GM18520 (cell line): ENCODE data around the gene CPNE5.

ENCODE experiments used
- ATAC-seq: cut with Tn5 transposase; IDR thresholded peaks from one replicate; pipeline ENCODE4 v1.9.1; 2021; ENCODE audit not compliant: unreplicated experiment

CPNE5 gene

DNA sequence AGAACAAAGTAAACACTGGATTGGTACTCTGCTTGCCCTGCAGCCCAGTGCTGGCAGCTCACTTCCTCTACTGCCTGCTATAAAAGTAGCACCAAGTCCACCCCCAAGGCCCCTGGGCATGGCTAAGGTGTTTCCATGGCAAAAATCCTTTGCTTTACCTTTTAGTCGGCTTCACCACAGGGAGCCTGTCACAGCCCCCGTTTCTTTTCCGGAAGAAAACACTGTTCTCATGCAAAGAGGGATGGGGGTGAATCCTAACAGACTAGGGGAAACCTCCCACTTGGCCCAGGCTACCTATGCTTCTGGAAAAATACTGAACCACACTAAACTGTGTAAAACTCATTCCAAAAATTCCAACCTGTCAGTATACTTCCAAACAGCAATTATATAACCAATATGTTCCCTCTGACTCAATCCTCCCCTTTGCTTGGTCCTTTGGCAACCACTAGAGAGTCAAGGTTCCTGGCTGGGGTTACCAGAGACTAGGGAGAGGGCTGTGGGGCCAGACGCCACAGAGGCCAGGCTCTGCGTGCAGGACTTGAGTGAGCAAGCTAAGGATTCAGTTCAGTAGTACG lies 19.2 kb upstream of the CPNE5 start:
- no peak for ATAC-seq

DNA sequence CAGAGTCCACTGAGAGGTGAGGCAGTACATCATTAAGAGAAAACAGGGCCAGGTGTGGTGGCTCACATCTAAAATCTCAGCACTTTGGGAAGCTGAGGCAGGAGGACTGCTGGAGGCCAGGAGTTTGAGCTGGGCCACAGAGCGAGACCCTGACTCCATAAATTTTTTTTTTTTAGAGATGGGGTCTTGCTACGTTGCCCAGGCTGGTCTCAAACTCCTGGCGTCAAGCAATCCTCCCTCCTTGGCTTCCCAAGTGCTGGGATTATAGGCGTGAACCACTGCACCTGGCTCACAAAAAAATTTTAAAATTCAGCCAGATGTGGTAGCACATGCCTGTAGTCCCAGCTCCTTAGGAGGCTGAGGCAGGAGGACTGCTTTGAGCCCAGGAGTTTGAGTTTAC lies 18.1 kb upstream of the CPNE5 start:
- ATAC-seq: no peak

DNA sequence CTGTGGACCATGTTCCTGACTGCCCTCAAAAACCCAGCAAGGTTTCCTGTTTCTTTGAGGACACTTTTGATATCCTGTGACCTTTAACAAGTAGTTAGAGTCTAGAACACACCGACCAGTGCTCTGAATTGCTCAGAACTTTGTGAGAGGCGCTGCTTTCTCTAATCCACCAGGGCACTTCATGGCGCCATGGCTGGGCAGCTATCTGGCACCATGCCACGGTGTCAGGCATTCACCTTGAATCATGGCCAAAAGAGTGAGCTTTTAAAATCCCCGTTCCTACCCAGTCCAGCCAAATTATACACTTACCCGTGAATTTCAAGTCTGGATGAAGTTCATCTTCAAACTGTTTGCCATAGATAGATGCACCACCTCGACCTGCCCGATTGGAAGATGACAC lies 17.0 kb upstream of the CPNE5 start:
- ATAC-seq: no peak

DNA sequence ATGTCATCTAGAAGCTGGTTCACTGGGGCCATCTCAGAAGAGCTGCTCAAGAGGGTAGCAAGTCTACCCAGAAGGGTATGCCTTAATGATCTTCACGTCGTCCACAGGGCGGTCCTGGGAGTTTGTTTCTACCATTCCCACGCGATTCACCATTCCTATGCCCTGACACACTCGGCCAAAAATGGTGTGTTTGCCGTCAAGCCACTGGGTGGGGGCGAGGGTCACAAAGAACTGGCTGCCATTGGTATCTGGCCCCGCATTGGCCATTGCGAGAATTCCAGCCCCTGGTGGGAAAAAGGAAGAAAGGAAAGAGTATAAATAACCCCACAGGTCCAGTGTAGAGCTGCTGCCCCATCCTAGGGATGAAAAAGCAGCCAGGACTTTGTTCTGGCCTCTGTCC lies 16.5 kb upstream of the CPNE5 start:
- ATAC-seq: no peak

DNA sequence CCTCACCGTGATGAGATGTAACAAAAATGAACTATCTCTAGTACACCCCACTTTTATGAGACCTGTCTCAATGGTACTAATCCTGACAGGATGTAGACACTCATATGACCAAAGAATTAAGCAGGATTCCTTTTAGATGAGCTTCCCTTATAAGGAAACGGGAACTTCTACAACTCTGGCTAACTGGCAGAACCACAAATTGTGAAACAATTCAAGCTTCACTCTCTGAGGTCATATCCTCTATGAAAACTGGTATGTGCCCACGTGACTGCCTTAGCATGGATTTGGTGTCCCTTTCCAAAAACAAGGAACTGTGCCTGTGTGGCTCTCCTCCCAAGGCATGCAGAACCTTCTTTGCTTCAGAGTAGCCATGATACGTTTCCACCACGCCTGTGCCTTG lies 14.1 kb upstream of the CPNE5 start:
- ATAC-seq: no peak

DNA sequence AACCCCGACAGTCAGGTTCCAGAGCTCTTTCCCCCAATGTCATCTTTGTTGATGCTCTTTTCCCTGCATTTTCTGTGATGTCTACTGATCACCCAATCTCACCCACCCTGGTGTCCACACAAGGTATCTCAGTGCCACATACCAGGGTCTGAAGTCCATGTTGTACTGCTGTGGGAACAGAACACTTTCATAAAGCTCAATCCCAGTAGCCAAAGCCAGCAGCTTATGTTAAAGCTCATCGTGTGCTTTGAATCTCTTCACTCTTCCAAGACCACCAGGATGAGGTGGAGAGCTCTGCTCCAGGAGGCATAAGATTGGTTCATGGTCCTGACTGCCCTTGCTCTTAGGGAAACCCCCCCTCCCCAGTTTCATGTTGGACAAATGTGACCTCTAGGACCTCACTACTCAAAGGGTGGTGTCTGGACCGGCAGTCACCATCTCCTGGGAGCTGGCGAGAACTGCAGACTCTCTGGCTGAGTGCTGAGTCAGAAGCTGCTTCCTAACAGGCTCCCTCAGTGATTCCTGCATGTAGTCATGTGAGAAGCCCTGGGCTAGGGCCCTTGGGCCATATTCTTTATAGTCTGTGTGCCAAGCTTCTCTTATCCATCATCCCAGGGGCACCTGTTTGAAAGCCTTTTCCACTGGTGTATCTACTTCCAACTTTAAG lies 13.4 kb upstream of the CPNE5 start:
- no peak for ATAC-seq

DNA sequence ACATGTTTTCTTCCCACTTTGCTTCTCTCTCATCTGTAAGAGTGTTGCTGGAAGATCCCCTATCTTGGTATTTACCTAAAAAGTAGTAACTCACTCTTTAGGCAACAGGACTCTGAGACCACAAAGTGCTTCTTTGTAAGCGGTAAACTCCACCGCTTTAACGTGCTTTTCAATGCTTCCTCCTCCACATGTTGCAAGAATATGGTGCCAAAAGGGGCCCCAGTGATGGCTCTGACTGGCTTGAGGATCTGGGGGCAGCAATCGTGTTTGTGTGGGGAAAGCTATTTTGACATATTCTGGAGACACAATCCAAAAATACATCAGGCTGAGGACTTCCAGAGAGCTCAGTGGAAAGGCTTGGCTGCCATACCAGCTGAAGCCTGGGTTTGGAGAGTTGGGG lies 12.4 kb upstream of the CPNE5 start:
- ATAC-seq: no peak

DNA sequence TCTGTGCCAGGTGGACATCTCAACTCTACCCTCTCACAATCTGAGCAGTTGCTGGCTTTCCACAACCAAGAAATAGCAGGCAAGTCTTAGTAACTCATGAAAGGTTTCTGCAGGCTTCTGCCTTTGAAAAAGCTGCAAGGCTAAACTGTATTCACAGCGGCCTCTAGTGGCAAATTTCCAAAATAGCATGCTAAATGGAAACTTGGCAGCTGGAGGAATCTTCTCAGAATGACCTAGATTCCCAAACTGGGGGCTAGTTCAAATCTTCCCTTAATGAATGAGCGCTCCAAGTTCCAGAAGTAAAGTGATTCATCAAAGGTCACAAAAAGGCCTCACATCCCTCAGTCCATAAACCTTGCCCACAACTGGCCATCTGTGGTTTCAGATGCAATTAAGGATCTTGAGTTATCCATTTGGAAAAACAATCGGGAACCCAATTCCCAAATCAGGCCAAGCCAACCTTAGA lies 11.9 kb upstream of the CPNE5 start:
- ATAC-seq: no peak

DNA sequence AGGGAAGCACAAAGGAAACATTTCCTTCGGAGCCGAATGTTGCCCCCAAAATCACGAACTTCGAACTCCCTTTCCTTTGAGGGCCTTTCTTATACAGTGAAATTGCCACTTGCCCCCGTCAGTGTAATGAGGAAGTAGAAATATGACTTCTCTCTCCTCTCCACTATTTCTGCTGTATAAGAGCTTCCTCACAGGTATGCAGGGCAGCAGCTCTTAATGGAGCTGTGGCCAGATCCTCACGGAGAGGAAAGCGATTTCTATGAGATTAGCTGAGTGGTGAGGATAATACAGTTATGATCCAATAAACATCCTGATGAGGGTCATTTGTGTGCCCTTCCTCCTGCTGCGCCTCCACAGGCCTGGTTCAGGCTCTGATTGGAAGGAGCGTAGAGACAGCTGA lies 10.8 kb upstream of the CPNE5 start:
- no peak for ATAC-seq

DNA sequence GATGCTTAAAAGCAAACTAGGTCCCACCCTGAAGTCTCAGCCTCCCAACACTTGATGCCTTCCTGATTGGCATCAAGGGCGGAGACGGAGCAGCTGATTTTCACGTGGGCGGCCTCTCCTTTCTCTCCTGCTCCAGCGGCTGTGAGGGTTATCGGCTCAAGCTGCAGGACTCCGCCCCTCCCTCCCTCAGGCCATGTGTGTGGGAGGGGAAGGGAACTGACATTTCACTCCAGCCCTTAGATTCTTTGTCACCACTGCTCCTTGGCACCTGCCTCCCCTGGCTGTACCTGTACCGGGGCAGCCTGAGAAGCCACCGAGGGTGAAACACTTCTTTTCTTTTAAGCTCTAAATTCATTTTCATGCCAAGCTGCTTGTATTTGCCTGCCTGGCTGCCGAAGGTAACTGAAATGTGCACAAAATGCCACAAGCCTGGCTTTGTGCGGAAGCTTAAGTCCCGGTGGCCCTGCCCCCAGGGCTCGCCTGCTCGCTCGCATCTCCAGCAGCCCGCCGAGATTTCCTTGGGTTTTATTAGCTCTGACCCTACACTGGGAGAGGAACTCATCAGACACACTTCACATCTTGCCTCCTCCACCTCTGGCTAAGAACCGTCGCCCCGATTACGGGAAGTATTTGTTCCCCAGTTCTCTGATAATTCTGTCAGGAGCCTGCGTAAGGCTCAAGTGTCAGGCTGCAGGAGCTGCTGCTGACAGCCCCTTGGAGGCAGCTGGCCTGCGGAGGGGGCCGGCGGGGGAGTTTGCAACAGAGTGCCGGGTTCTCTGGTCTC lies 9.6 kb upstream of the CPNE5 start:
- no peak for ATAC-seq

DNA sequence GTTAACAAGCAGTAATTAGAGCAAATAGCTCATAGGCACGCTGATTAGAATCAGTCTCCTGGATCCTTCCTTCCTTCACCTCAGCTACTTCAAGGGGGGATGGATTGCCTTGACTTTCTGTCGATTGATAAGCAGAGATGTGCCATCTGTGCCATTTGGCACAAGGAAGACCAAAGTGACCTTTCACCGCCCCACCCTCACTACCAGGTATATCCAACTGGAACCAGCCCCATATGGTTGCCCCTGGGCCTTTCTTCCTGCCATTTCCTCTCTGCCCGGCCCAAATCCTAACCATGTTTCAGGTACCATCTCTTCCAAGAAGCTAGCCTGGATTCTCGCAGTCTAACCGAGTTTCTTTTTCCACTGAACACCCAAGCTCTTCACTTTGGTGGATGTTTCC lies 8.7 kb upstream of the CPNE5 start:
- ATAC-seq: no peak

DNA sequence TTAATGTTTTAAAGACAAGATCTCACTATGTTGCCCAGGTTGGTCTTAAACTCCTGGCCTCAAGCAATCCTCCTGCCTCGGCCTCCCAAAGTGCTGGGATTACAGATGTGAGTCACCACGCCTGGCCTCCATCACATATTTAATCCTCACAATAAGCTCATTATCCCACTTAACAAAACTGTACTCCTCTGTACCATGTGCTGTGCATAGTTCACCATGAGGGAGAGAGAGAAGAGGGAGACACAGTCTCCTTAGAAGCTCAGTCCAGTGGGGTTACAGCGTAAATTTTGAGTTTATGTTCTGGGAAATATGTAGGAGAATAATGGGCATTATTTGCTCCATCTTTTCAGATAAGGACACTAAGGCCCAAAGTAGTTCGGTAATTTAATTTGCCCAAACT lies 7.9 kb upstream of the CPNE5 start:
- ATAC-seq: no peak

DNA sequence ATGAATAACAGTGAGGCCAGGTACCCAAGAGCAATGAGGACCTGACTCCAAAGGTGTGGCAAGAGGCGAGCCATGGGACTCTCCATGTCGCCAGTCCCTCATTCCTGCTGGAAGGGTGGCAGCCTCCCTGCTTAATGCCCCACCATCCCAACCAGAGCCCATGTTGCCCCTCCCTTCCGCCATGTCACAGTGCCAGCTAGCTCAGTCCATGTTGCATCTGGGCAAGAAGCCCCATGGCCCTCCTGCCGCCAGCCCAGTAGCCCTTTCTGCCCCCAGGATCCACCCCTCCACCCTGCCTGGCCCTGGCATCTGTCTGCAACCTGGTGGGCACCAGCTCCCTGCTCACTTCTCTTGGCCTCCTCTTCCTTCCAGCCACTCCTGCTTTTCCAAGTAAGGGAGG lies 6.0 kb upstream of the CPNE5 start:
- no peak for ATAC-seq

DNA sequence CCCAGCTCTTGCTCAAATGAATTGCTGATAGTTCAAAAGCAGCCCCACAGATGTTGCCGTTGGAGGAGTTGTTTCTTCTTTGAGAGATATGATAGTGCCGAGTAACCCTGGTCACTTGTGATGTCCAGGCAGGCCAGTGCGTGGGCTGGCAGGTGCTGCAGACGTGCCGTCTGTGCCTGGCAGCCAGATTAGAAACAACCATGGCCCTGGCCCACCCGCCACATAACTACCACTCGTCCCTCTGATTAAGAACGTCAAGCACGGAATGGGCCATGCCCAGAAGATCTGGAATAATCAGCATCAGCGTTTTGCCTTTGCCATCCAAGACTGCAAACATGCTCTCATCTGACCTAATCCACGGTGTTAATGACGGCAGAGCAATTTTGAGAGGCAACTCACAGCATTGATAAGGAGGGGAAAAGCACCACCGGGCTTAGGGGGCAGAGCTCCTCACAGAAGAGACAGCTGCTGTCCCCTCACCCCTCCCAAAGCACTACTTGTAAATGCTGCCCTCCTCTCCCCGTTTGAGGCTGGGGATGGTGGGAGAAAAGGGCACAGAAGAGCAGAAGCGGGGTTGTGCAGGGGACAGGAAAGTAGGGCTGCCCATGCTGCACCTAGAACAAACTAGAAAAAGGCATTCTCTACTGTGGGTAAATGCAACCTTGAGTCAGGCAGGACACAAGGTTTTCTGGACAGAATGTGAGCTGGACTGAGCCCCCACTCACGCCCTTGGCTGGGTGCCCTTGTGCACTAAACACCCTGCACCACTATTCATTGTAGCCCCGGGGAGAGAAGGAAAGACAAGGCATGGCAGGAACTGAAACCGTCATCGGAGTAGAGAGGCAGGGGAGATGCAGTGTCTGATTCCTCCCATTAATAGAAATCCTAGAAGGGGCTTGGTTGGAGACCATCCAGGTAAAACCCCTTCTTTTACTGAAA lies 5.3 kb upstream of the CPNE5 start:
- ATAC-seq: no peak

DNA sequence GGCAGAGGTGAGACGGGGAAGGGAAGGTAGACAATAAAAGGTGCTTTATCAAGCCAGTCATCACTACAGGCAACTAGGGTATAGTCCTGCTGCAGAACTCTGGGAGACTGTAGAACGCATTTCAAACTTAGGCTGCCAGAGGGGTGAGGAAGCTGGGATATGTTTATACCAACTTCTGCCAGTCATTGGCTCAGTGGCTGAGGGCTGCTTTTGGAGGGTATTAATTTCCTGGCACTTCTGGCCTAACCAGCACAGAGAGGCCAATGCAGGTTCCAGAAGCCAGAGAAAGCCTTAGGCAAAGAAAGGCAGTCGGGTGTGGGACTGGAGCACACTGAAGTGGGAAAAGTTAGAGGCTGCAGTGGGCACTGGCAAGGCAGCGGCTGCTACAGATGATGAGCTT lies 3.9 kb upstream of the CPNE5 start:
- no peak for ATAC-seq

DNA sequence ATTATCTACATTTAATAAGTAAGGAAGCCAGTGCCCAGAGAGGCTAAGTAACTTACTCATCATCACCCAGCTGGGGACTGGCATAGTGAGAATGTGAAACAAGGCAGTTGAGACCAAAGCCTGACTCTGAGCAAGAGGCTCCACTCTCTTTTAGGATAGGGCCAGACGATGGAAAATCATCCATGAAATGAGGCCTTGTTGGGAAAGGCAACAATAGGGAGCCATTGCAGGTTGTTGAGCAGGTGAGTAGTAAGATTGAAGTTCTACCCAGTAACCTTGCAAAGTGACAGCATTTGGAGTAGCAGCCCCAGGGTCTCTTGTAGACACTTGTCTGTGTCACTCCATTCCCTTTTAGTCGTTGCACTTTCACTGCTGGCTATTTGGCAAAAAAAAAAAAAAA lies 2.5 kb upstream of the CPNE5 start:
- no peak for ATAC-seq

DNA sequence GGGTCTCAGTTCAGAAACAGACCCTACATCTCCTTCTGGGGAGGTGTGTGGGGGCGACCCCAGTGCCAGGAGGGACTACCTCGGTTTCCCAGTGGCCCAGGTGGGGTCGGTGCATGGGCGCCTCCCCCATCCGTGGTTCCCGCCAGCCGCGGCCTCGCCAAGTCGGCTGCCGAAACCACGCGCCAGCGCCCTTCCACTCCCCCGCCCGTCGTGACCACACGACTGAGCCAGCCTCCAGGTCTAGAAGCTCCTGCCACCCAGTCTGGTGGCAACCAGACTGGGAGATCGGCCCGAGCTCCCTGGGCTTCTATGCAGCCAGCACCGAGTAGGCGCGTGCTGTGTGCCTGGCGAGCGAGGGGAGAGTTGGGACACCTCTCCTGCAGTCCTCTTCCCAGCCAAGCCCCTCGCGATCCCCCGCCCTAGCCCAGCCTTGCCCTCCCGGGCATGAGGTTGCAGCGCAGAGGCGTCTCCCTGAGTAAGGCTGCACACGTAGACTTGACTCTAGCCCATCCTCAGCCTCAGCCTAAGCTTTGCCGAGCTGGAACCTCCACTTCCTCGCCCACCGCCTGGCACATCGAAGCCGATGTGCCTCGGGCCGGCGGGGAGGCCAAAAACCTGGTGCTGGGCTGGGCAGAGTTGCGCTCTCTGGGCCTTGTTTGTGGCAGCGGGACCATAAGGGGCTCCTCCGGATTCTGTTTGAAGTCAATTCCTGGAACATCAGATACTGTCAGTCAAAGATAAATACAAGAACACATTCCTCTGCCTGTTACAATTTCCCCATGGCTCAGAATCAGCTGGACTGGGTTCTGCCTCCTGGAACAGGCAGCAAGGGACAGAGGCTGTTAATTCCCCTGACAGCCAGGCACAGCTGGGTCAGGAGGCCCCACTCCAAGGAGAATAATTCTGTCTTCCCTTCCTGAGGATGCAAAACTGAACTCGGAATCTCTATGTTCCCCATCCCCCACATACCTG lies 1.5 kb upstream of the CPNE5 start:
- ATAC-seq: no peak

DNA sequence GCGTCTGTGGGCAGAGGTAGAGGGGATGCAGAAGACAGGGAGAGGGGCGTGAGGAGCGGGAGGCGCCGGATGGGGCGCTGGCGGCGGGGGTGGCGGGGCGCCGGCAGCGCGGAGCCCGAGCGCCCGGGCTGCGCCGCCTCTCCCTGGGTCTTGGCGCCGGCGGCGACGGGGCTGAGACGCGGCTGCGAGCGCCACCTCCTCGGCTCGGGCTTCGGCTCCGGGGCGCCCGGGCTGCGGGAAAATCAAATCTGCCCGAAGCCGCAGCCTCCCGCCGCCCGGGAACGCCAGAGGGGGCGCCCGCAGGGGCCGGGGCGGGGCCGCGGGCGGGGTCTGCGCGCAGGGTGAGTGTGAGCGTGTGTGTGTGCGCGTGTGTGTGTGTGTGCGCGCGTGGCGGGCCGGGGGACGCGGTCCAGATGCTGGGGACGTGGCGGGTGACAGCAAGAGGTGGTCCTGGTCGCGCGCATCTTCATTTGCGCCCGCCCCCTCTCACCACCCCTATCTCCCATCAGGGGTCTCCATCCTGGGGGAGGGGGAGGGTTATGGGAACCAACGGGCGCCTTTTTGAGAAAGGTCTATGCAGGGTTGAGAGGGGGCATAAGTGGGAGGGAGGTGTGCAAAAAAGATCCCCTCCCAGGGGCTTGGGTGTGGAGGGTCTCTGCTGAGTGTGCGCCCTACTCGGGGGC lies 646 bp upstream of the CPNE5 start:
- ATAC-seq: no peak

DNA sequence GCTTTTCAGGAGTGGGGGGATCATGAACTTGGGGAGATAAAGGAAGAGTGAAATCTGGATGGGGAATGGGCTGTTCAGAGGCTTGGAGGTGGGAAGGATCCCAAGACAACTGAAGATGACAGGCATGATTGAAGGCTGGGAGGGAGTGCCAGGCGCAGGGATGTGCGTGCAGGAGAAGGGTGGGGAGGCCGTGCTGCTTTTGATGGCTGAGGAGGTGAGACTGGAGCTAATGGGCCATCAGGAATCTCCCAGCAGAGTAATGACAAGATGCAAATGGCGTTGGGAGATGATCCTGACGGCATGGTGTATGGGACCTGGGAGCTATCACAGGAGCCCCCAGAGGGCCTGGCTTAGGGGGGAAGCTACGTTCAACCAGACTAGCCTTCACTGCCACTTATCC lies 1.6 kb downstream of the CPNE5 start:
- no peak for ATAC-seq

DNA sequence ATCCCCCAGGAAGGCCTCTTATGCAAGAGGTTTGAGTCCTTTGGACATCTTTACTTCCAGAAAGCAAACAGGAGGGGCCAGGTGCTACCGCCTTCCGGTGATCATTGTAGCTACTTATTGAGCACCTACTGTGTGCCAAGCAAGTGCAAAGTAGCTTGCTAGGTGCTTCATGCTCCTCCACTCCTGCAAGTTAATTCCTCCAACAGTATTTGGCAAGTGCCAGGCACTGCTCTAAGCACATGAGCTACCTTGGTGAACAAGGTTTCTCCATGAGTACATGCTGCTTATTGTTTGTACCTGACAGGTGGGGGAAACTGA lies 2.3 kb downstream of the CPNE5 start:
- ATAC-seq: no peak
